OCI-LY3 (cell line): ENCODE data around the gene CMPK2.

Experiments
- H2AFZ ChIP-seq: fragments of 200-600, 300-600 bp; shearing (Covaris generic); 2 replicates; pipeline ENCODE4 v1.6.0; 2014; ENCODE audit warnings: antibody characterized with exemption, low read depth, low read length
- H3K27ac ChIP-seq: fragments of 200-600, 300-600 bp; sonication (generic); 2 replicates; pipeline ENCODE4 v1.5.1; 2014; ENCODE audit warnings: mild to moderate bottlenecking, low read length, moderate library complexity, mixed read lengths
- H3K27me3 ChIP-seq: fragments of 200-600, 300-600 bp; sonication (generic); 2 replicates; pipeline ENCODE4 v1.6.1; 2014; ENCODE audit warnings: low read depth, low read length, mixed read lengths
- H3K36me3 ChIP-seq: fragments of 200-600, 300-600 bp; sonication (generic); replicated peaks from 2 replicates; pipeline ENCODE3; 2014; ENCODE audit warnings: low read depth, low read length, mixed read lengths
- H3K4me1 ChIP-seq: fragments of 300-600, 200-600 bp; sonication (generic); 2 replicates; pipeline ENCODE4 v1.6.1; 2014; ENCODE audit warnings: low read length, mixed read lengths
- H3K4me2 ChIP-seq: fragments of 200-600, 300-600 bp; sonication (generic); 2 replicates; pipeline ENCODE4 v1.6.1; 2014; ENCODE audit warnings: low read length, mixed read lengths
- H3K4me3 ChIP-seq: fragments of 300-600, 200-600 bp; sonication (generic); 2 replicates; pipeline ENCODE4 v1.5.1; 2014; ENCODE audit warnings: antibody characterized with exemption, mild to moderate bottlenecking, low read length, moderate library complexity
- H3K79me2 ChIP-seq: fragments of 300-600, 200-600 bp; shearing (Covaris generic); 2 replicates; pipeline ENCODE4 v1.6.1; 2014; ENCODE audit warnings: mild to moderate bottlenecking, low read length, mixed read lengths
- H3K9ac ChIP-seq: fragments of 300-600, 200-600 bp; shearing (Covaris generic); 2 replicates; pipeline ENCODE4 v1.6.0; 2014; ENCODE audit warnings: mild to moderate bottlenecking, low read length, moderate library complexity
- H3K9me3 ChIP-seq: fragments of 200-600, 300-600 bp; shearing (Covaris generic); 2 replicates; pipeline ENCODE4 v1.6.1; 2014; ENCODE audit warnings: low read length, mixed read lengths; ENCODE audit not compliant: insufficient read depth
- H4K20me1 ChIP-seq: fragments of 200-600, 300-600 bp; sonication (generic); 2 replicates; pipeline ENCODE4 v1.6.1; 2016; ENCODE audit warnings: low read length, mixed read lengths; ENCODE audit not compliant: insufficient read depth
- EZH2phosphoT487 ChIP-seq: fragments of 200-600 bp; shearing (Covaris generic); IDR thresholded peaks from 2 replicates; pipeline ENCODE4 v1.6.1; 2018; ENCODE audit warnings: antibody characterized with exemption, mixed run types, low read depth
- TF ChIP-seq, protein P1 (sequence below): fragments of 200-600, 300-600 bp; sonication (generic); IDR thresholded peaks from 2 replicates; pipeline ENCODE4 v1.5.1; 2014; ENCODE audit warnings: antibody characterized with exemption, low read length, low read depth

CMPK2 gene

DNA sequence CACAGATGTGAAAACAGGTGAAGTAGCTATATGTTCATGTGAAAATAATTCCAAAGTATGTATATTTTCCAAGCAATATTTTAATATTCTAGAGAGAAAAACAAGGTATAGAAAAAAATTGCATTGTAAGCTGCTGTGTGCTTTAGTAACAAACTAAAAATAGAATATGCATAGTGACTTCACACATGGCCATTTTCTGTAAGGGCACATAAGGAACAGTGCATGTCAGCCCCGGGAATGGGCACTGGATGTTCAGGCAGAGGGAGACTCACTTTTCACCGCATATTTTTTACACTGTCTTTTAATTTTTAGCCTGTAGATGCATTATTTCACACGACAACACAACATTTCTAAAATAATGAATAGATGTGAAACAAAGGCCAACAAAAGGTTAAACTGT, 46.0 kb downstream of the CMPK2 start:
- no peak overlapping the region for H3K4me3 ChIP-seq

DNA sequence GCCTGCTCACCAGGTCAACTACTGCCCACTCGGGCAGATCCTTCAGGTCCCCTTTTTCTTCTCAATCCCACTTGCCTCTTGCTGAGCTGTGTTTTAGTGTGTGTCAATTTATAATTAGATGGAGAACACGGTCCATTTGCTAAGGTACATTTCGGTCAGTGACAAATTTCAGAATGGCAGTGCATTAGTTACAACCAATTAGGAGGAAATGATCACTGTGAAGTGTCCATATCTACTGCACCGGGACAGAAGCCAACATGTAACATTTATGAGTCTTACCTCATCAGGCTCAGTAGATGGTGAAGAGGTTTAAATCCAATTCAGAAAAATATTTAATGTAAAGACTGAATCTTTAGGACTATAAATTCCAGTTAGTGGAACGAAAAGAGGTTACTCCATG, 47.7 kb downstream of the CMPK2 start:
- Histone ChIP-seq H4K20me1 (no peaks in the 10 kb centered on the region), H3K9ac (no peak overlapping the region), H3K27ac (no peak overlapping the region), H3K79me2 (no peaks in the 10 kb centered on the region), H3K9me3 (no peaks in the 10 kb centered on the region), H3K4me2 (no peak overlapping the region), H3K4me1 (no peaks in the 10 kb centered on the region), H3K36me3 (no peaks in the 10 kb centered on the region), H3K27me3 (peaks cover 5% of the 10 kb centered on the region; the same call in 1 of the 2 replicates), H3K4me3 (no peak overlapping the region), H2AFZ (no peak overlapping the region)
- no peak for TF ChIP-seq EZH2phosphoT487
- TF ChIP-seq, protein P1, sequence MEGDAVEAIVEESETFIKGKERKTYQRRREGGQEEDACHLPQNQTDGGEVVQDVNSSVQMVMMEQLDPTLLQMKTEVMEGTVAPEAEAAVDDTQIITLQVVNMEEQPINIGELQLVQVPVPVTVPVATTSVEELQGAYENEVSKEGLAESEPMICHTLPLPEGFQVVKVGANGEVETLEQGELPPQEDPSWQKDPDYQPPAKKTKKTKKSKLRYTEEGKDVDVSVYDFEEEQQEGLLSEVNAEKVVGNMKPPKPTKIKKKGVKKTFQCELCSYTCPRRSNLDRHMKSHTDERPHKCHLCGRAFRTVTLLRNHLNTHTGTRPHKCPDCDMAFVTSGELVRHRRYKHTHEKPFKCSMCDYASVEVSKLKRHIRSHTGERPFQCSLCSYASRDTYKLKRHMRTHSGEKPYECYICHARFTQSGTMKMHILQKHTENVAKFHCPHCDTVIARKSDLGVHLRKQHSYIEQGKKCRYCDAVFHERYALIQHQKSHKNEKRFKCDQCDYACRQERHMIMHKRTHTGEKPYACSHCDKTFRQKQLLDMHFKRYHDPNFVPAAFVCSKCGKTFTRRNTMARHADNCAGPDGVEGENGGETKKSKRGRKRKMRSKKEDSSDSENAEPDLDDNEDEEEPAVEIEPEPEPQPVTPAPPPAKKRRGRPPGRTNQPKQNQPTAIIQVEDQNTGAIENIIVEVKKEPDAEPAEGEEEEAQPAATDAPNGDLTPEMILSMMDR = no peak

More for the DNA sequence above, 46.0 kb downstream of the CMPK2 start:
- TF ChIP-seq, protein P1 = no peak
- H3K9ac ChIP-seq = no peak overlapping the region
- no peaks in the 10 kb centered on the region for H3K4me1 ChIP-seq
- peaks cover 5% of the 10 kb centered on the region; the same call in 1 of the 2 replicates for H3K27me3 ChIP-seq
- no peak overlapping the region for H3K27ac ChIP-seq
- no peaks in the 10 kb centered on the region for H3K79me2 ChIP-seq
- H3K36me3 ChIP-seq = no peaks in the 10 kb centered on the region
- no peaks in the 10 kb centered on the region for H4K20me1 ChIP-seq
- H2AFZ ChIP-seq = no peak overlapping the region
- H3K9me3 ChIP-seq = no peaks in the 10 kb centered on the region
- H3K4me2 ChIP-seq = no peak overlapping the region

DNA sequence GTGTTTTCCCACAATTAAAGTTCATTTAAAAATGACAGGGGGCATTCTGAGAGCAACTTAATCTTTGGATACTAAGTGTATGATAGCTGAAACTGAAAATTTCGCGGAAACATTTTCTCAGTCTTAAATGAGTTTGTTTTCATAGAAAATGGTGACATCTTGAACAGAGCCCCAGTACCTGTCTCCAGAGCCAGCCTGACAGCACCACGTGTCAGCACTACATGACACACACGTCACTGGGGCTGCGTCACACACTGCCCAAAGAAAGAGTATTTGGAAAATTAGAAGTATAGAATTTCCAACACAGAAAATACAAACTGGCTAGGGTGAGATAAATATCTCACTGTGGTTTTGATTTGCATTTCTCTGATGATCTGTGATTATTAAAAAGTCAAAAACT, 50.8 kb downstream of the CMPK2 start:
- no peak overlapping the region for H3K4me3 ChIP-seq
- H4K20me1 ChIP-seq = no peaks in the 10 kb centered on the region
- H3K27ac ChIP-seq = no peak overlapping the region
- no peak overlapping the region for H2AFZ ChIP-seq
- no peak overlapping the region for H3K4me2 ChIP-seq
- H3K9ac ChIP-seq = no peak overlapping the region
- H3K79me2 ChIP-seq = no peaks in the 10 kb centered on the region
- no peak for TF ChIP-seq EZH2phosphoT487
- TF ChIP-seq, protein P1 = no peak
- no peaks in the 10 kb centered on the region for H3K4me1 ChIP-seq
- no peaks in the 10 kb centered on the region for H3K36me3 ChIP-seq
- H3K9me3 ChIP-seq = no peaks in the 10 kb centered on the region
- H3K27me3 ChIP-seq = peaks cover 3% of the 10 kb centered on the region; the same call in 1 of the 2 replicates

DNA sequence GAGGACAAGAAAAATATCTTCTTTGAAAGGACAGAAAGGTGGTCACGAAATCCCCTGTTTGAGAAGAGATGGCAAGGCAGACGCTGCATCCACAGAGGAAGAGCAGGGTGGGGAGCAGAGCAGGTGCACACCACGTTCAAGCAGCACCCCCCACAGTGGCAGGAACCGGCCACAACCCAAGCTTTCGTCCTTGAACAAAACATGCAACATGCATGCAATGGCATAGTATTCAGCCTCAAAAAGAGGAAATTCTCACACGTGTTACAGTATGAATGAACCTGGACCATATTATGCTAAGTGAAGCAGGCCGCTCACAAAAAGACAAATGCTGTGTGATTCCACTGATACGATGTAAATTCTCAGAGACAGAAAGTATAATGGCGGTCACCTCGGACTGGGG, 51.4 kb downstream of the CMPK2 start:
- no peaks in the 10 kb centered on the region for H3K4me1 ChIP-seq
- H3K9me3 ChIP-seq = no peaks in the 10 kb centered on the region
- peaks cover 3% of the 10 kb centered on the region; the same call in 1 of the 2 replicates for H3K27me3 ChIP-seq
- H3K4me2 ChIP-seq = no peak overlapping the region
- no peaks in the 10 kb centered on the region for H4K20me1 ChIP-seq
- H3K9ac ChIP-seq = no peak overlapping the region
- H3K27ac ChIP-seq = no peak overlapping the region
- H3K79me2 ChIP-seq = no peaks in the 10 kb centered on the region
- TF ChIP-seq, protein P1 = no peak
- TF ChIP-seq EZH2phosphoT487 = no peak
- no peaks in the 10 kb centered on the region for H3K36me3 ChIP-seq
- H2AFZ ChIP-seq = no peak overlapping the region
- H3K4me3 ChIP-seq = no peak overlapping the region
